Head of caudate nucleus (tissue), 42 donors: ENCODE measurements around the gene CTIF.

Experiments used
- DNase-seq, 42 donors: peaks; one replicate each; pipeline versions ENCODE4 v3.0.0 to v3.0.0-alpha.2; 2020 to 2021; ENCODE audit warnings: mixed read lengths in 7 of 42
- intact Hi-C: fragments of 100-400 bp; cut with DNase I; formaldehyde crosslinking; loops from one replicate; pipeline ENCODE4 v1.15.0; 2022

The CTIF gene

DNA sequence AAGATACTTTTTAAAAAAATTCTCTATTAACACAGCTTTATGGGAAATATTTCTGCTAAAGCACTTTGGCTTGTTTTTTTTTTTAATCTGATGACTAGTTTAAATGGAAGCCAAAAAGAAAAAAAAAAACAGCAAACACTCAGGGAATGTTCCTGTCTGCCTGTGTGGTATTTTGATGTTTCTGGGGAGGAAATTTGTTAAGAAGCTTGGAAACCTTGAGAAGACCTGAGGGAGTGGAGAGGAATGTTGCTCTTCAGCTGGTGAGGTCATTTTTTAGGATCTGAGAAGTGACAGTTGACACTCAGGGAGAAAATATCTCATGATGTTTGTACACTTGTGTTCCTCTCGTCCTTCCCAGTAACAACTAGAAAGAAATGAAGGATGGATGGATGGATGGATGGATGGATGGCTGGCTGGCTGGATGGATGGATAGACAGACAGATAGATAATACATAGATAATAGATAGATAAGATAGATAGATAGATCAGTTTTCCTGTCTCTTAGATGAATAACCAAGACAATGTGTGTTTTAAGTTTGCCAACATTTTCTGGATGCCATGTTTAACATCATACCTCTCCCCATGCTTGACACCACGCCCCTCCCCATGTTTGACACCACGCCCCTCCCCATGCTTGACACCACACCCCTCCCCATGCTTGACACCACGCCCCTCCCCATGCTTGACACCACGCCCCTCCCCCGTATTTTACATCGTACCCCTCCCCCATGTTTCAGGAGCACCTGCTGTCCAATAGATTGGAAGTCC lies 84.8 kb downstream of the CTIF start:
- intact Hi-C loops: no loop called here
- DNase-seq: no peak

DNA sequence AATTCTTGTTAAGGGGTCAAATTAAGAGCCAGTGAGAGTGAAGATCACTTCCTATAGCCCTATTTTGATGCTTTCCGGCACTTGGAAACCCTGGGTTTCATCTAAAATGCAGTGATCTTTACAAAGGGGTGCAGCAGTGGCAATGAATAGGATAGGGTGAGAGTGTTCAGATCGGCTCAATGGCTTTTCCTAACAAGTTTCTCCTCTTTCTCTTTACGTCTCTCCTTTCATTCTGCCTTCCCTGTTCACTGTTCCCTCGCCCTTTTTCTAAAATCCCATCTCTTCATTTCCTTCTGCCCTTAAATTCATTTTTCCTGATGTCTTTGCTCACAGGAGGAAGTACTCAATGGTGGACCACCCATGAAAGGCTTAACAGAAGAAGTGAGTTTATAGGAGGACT lies 86.0 kb downstream of the CTIF start:
- DNase-seq: no peak
- intact Hi-C loops: no loop called here

GRCh38 chr18:48627216-48627615 lies 88.4 kb downstream of the CTIF start:
- intact Hi-C loops: no loop called here

GRCh38 chr18:48629730-48630324 lies 91.0 kb downstream of the CTIF start:
- intact Hi-C loops: no loop called here
- DNase-seq: peak in 1 of 42 donors; percentile 4

More at GRCh38 chr18:48627216-48627615, 88.4 kb downstream of the CTIF start:
- DNase-seq: no peak

GRCh38 chr18:48631851-48632250 lies 93.0 kb downstream of the CTIF start:
- intact Hi-C loops: no loop called here
- peak in 2 of 42 donors; percentile 6 to 16 for DNase-seq

DNA sequence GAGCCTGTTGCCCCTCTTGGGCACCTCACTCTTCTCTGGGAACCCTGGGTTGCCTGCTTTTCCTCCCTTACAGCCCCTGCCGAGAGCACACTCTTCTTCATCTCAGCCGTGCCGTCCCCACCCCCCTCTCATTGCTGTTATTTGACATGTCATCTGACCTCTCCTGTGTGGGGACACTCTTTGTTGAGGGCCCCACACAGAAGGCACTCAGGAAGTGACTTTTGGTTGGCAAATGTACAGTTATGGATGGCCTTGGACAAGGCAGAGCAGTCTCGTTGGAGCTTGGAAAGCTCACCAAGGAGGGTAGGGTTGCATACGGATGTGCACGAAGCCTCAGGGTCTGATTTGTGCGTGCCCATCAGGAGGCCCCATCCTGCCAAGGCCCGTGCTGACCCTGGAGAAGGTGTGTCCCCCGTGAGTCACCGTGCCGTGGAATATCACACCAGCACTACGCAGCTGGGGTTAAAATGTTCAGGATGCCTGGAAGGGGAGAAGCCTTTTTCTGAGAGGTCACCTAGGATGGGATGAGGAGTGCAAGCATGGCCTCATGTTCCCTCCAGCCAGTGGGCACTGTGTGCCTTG lies 93.9 kb downstream of the CTIF start:
- intact Hi-C loops: no loop called here
- DNase-seq: peak in 2 of 42 donors; percentile 2 to 21

DNA sequence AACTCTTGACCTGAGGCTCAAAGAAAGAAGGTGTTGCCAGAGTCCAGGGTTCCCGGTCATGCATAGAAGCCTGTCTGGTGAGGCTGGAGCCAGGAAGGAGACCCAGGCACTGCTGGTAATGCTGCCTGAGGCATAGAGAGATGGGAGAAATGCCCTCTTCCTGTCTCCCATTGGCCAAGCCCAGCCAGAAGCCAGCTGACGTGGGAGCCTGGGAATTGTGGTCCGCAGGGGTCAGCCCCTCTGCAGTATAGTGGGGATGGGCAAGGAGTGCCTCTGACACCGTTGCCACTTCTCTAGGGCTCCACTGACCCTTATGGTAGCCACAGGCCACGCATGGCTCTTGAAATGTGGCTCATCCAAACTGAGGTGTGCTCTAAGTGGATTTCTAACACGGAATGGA lies 95.7 kb downstream of the CTIF start:
- intact Hi-C loops: no loop called here
- DNase-seq: peak in 2 of 42 donors; percentile 6 to 21

DNA sequence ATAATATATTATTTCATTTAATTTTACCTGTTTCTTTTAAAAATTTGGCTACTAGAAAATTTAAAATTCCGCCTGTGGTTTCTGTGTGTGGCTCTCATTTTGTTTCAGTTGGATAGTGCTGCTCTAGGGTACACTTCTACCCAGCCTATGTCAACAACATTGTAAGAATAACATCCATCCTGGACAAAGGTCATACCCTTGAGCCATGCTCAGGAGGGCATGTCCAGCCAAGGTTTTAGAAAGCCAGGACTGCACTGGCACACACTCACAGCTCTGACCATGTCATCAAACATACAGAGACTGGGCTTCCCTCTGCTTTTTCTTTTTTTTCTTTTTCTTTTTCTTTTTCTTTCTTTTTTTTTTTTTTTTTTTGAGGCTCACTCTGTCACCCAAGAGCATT lies 96.1 kb downstream of the CTIF start:
- intact Hi-C loops: no loop called here
- DNase-seq: no peak

DNA sequence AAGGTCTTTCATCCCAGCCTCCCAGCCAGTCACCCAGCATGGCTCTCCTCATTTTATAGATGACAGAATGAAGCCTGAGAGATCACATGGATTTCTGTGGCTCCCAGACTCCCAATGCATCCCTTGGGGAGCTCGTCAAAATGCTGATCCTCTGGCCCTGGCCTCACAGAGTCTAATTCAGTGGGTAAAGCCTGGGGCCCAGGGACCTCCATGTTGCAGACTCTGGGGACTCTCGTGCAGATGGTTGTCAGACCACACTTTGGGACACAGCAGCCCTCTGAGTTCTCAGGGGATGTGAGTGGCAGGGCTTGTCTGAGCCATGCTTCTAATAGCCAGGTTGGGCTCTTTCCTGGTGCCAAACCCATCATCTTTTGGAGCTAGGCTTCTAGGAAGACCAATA lies 97.0 kb downstream of the CTIF start:
- DNase-seq: peak in 2 of 42 donors; percentile 1 to 21
- intact Hi-C loops: no loop called here

GRCh38 chr18:48636436-48636835 lies 97.6 kb downstream of the CTIF start:
- peak in 2 of 42 donors; percentile 7 to 34 for DNase-seq
- intact Hi-C loops: no loop called here

DNA sequence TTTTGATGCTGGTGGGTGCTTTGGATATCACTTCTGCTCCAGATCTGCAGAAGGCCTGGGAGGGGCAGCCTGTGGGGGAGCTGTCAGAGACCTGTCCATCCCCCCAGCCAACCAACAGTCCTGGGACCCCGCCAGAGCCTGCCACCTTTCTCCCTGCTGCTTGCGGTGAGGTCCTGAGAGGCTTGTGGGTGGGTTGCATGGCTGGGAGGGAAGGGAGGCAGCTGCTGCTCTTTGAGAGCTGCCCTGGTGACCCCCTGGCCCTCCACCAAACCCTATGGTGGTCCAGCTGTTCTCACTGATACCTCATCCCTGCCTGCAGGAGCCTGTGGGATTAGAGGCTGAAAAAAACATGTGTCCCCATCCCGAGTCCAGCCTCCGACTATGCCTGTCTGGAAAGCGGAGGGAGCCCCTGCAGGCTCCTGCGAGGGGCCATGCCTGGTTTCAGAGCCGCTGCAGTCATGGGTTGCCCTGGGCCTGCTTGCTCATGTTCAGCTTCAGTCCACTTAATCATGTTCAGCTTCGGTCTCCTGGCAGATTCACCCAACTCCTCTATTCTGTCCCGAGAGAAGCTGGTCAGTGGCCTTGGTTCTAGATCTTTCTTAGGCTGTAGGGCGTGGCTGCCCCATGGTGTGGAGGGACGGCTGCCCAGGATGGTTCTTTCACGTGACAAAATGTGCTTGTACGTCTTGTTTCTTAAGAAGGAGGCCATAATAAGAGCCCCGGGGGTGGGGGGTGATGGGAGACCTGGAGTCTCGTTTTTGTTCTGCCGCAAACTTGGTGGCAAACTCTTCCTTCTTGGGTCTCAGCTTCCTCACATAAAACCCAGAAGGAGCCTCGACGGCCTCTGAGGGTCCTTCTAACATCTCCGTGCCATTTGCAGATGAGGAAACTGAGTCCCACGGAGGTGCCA lies 98.5 kb downstream of the CTIF start:
- DNase-seq: peak in 2 of 42 donors; percentile 3 to 19
- intact Hi-C loops: no loop called here

DNA sequence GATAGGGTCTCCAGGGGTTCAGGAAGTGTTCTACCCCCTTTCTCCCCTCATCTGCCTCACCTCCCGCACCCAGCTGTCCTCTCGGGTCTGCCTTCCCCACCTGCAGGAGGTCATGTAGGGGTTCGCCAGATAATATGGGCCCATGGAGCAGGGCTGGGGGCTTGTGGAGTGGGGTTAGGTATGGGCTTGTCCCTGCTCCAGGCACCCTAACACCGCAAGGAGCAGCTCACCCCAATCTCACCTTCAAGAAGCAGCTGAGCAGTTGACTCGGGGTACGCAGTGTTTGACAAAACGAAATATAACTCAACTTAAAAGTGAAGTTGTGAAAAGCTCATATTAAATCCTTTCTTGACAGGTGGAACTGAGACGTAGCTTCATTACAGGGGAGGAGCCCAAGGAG lies 99.6 kb downstream of the CTIF start:
- intact Hi-C loops: no loop called here
- DNase-seq: peak in 1 of 42 donors; percentile 20

DNA sequence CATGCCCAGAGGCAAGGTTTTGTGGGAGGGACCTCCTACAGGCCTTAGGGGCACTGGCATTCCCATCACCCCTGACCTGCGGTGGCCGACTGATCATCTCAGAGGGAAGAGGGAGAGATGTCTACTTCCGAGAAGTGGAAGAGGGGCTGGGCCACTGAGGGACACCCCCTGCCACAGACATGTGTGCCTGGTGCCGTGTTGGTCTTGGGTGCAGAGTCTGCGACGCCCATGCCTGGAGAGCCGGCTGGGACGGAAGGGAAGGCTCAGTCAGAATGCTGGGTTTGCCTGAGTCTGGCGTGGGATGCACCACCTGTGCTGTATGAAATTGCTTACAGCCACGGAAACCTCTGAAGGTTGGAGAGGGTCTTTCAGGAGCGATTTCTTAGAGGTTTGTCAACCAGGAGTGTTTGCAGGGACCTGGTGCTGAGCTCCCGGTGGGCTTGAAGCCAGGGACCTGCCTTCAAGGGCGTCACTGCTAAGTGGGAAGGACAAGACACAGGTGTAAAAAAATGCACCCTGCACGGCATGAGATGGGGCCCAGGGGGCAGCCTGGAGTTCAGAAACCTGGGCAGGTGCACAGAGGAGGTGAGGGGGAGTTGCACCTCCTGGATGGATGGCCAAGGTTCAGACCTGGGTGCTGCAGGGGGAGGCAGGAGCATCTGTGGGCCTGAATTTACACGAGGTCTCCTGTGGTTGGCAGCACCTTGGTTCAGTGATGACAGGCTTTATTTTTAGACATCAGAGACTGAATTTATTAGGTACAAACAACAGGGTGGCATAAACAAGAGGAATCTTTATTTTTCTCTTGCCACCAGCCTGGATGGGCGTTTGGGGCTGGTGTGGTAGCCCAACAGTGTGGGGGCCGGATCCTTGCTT lies 100.3 kb downstream of the CTIF start:
- intact Hi-C loops: no loop called here
- DNase-seq: peak in 2 of 42 donors; percentile 7 to 29

DNA sequence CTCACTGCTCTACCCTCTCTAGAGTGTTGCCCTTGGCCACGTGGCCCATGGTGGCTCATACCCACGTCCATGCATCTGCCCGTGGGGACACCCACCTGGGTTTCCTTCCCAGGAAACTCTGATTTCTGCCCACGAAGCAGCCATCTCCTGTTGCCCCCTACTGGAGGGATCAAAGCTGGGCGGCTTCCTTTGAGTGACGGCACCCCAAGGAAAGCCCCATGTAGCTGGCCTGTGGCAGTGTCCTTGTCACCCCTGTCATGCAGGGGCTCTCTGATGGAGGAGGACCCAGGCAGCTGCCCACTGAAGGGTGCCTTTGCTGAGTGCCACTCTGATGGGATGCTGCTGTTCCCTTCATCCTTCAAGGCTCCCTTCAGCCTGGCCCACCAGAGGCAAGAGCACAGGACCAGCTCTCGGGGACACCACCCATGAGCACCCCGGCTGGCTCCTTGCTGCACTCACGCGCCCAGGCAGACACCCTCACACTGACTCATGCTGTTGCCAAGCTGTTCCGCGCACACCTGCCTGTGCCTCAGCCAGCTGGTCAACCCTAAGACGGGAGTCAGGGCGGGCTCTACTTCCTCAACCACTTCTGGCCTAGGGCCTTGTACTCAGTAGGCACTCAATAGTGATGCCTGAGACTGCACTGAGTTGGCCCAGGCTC lies 101.1 kb downstream of the CTIF start:
- intact Hi-C loops: no loop called here
- DNase-seq: peak in 8 of 42 donors; percentile 9 to 76 (median 56)

DNA sequence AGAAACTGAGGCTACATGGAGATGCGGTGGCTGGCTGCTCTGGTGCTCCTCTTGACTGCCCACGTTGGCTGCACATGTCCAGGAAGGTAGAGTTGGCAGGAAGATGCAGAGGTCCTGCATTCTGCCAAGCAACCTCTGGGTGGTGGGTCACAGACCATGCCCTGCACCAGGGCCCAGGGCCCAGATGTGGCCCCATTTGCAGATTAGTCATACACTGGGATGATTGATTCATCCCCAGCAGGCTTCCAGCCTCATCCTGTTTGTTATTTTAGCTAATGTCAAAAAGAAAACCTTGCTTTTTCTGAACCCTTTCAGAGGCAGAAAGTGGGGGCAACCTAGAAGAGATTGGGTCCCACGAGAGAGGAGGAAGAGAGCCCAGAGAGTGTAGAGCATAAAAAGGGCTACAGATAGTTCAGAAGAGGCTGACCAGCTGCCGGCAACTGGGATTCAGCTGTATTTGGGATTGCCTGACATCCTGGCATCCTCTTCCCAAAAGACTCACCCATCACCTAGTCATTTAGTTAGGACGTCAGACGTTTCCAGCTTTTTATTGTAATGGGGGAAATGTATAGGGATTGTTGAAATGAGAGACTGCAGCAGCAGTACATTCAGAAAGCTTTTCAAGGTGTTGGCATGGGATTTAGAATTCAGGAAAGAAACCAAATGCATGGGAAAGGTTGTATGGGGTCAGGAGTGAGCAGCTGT lies 101.9 kb downstream of the CTIF start:
- intact Hi-C loops: no loop called here
- peak in 1 of 42 donors; percentile 4 for DNase-seq

DNA sequence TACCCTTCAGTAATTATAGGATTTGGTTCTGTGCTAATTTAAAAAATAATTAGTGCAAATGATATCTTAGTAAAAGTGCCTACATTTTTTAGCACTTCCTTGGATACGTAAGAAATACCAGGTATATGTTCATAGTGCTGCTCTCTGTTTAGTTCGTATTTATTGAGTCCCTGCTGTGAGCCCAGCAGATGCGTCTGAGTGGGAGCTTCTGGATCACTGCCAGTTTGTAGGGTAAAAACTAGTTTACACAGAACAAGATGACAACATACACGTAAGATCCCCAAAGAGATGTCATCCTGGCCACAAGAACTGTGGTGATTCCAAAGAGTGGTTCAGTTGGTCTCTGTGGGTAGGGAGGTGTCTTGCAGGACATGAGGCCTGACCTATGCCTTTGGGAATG lies 103.2 kb downstream of the CTIF start:
- intact Hi-C loops: no loop called here
- no peak for DNase-seq

- intact Hi-C loops: no loop called here
- no peak for DNase-seq
Measured at GRCh38 chr18:48642503-48642902, 103.7 kb downstream of the CTIF start.
